PC-9 (cell line): ENCODE measurements around the gene HEATR5B. TPM values are rescaled to one million over a fixed set of nuclear protein-coding genes. Genes with fewer than 3 reads are reported as not detected.
A peak's percentile ranks its signal among the peaks of the same experiment; 100 is the strongest.
"Not testable (repeated sequence)": the region's sequence is repeated elsewhere in the genome, so short reads cannot be mapped to it uniquely, and the experiment has no call there.

Experiments
- BruUV-seq: library from RNA; stranded (reverse); fragments of 400-500 nt; replicated peaks from 2 replicates; lab custom pipeline; 2021; lab: Mats Ljungman, UMichigan
- CTCF ChIA-PET: fragments of 300-600 bp; sonication (Branson Sonifier 250); formaldehyde crosslinking; loops from one replicate; lab custom pipeline; 2022; ENCODE audit warnings: antibody characterized with exemption; lab: Charles Lee
- POLR2A ChIA-PET: fragments of 300-600 bp; sonication (Branson Sonifier 250); formaldehyde crosslinking; loops from one replicate; lab custom pipeline; 2022; ENCODE audit warnings: antibody characterized with exemption; ENCODE audit not compliant: unreplicated experiment; lab: Charles Lee
- DNase-seq, 2 experiments: peaks; one replicate each; pipeline versions ENCODE4 v3.0.0 to v3.0.0-alpha.2; 2015 to 2022; ENCODE audit warnings: mixed read lengths in 1 of 2
- H2AFZ ChIP-seq: fragments of 200-600 bp; sonication (generic); 2 replicates; pipeline ENCODE4 v1.8.1; 2017; ENCODE audit warnings: antibody characterized with exemption
- H3F3A ChIP-seq: fragments of 200-600 bp; sonication (generic); 2 replicates; pipeline ENCODE4 v1.8.1; 2017; ENCODE audit warnings: antibody characterized with exemption, mild to moderate bottlenecking, low read depth; ENCODE audit not compliant: insufficient read depth
- H3K27ac ChIP-seq: fragments of 200-600 bp; sonication (generic); 2 replicates; pipeline ENCODE4 v1.6.1; 2016; ENCODE audit warnings: mixed run types
- H3K27me3 ChIP-seq: fragments of 200-600 bp; sonication (generic); 2 replicates; pipeline ENCODE4 v1.6.1; 2016; ENCODE audit warnings: low read depth, mixed run types; ENCODE audit not compliant: insufficient read depth
- H3K36me3 ChIP-seq: fragments of 200-600 bp; sonication (generic); 2 replicates; pipeline ENCODE4 v1.6.1; 2016; ENCODE audit warnings: low read depth, mixed run types
- H3K4me1 ChIP-seq: fragments of 200-600 bp; sonication (generic); replicated peaks from 2 replicates; pipeline ENCODE4 v1.6.1; 2016; ENCODE audit warnings: mixed run types; ENCODE audit not compliant: insufficient read depth
- H3K4me2 ChIP-seq: fragments of 200-600 bp; sonication (generic); 2 replicates; pipeline ENCODE4 v1.6.1; 2017; ENCODE audit warnings: mixed run types
- H3K4me3 ChIP-seq: fragments of 200-600 bp; sonication (generic); 2 replicates; pipeline ENCODE4 v1.6.1; 2016; ENCODE audit warnings: mixed run types
- H3K79me2 ChIP-seq: fragments of 200-600 bp; sonication (generic); 2 replicates; pipeline ENCODE4 v1.6.1; 2017; ENCODE audit warnings: low read depth, mixed run types
- H3K9me2 ChIP-seq: fragments of 200-600 bp; sonication (generic); 2 replicates; pipeline ENCODE4 v1.8.1; 2017; ENCODE audit warnings: mild to moderate bottlenecking; ENCODE audit not compliant: insufficient read depth
- H3K9me3 ChIP-seq: fragments of 200-600 bp; sonication (generic); 2 replicates; pipeline ENCODE4 v1.8.1; 2016; ENCODE audit warnings: low read depth; ENCODE audit not compliant: insufficient read depth
- H4K20me1 ChIP-seq: fragments of 200-600 bp; sonication (generic); 2 replicates; pipeline ENCODE4 v1.8.1; 2017; ENCODE audit not compliant: insufficient read depth
- EZH2 ChIP-seq: fragments of 200-600 bp; sonication (generic); IDR thresholded peaks from 2 replicates; pipeline ENCODE4 v1.8.0; 2017; ENCODE audit warnings: antibody characterized with exemption, low read depth
- intact Hi-C: fragments of 100-400 bp; cut with micrococcal nuclease; formaldehyde crosslinking; loops from one replicate; pipeline ENCODE4 v1.10.0; 2022; ENCODE audit not compliant: unreplicated experiment
- total RNA-seq: library from RNA; stranded (reverse); gene quantifications from 2 replicates; pipeline ENCODE4 v1.2.3, GENCODE V29; 2021
- TF ChIP-seq, protein P1 (sequence below): fragments of 200-600 bp; sonication (generic); conservative IDR thresholded peaks from 2 replicates; pipeline ENCODE4 v1.6.1; 2017; ENCODE audit warnings: mixed run types, antibody characterized with exemption, mild to moderate bottlenecking, moderate library complexity

The HEATR5B gene
- total RNA-seq, 1 experiment from 2014 or later = 13.0 TPM

DNA sequence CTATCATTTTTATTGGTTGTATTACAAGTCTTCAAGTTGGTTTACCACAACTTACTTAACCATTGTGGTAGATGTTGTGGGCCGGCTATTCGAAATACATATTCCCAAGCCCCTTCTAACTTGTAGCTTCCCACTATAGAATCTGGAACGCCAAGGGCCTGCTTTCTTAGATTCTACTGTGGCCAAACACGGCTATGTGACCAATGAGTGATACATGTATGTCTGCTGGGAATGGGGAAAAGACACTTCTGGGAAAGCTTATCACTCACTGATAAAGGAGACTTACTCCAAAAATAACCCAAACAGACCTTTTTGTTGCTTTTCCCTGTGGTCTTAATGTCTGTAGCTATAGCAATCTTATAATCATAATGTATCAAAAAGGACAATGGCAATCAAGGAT lies 142.3 kb downstream of the HEATR5B start:
- intact Hi-C loops = no loop called here
- Histone ChIP-seq H3K79me2 (peaks cover 14% of the 10 kb centered on the region; the same call in 1 of the 2 replicates), H3K36me3 (no peaks in the 10 kb centered on the region), H4K20me1 (no peaks in the 10 kb centered on the region), H3K4me1 (no peaks in the 10 kb centered on the region), H3K4me3 (no peak overlapping the region), H3F3A (peaks cover 5% of the 10 kb centered on the region; the same call in 1 of the 2 replicates), H2AFZ (no peak overlapping the region), H3K27ac (no peak overlapping the region), H3K9me3 (no peaks in the 10 kb centered on the region), H3K27me3 (no peaks in the 10 kb centered on the region), H3K4me2 (no peak overlapping the region), H3K9me2 (no peaks in the 10 kb centered on the region; the same call in 1 of the 2 replicates)
- DNase-seq = no peak
- BruUV-seq = no TSS peak
- TF ChIP-seq EZH2 = no peak
- TF ChIP-seq, protein P1, sequence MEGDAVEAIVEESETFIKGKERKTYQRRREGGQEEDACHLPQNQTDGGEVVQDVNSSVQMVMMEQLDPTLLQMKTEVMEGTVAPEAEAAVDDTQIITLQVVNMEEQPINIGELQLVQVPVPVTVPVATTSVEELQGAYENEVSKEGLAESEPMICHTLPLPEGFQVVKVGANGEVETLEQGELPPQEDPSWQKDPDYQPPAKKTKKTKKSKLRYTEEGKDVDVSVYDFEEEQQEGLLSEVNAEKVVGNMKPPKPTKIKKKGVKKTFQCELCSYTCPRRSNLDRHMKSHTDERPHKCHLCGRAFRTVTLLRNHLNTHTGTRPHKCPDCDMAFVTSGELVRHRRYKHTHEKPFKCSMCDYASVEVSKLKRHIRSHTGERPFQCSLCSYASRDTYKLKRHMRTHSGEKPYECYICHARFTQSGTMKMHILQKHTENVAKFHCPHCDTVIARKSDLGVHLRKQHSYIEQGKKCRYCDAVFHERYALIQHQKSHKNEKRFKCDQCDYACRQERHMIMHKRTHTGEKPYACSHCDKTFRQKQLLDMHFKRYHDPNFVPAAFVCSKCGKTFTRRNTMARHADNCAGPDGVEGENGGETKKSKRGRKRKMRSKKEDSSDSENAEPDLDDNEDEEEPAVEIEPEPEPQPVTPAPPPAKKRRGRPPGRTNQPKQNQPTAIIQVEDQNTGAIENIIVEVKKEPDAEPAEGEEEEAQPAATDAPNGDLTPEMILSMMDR = no peak
- POLR2A ChIA-PET = interaction anchor here (0.6 kb wide), 1 partner anchor 16 kb away, joined by 4 read pairs; no protein-coding TSS in a partner anchor
- CTCF ChIA-PET = no interaction called here

DNA sequence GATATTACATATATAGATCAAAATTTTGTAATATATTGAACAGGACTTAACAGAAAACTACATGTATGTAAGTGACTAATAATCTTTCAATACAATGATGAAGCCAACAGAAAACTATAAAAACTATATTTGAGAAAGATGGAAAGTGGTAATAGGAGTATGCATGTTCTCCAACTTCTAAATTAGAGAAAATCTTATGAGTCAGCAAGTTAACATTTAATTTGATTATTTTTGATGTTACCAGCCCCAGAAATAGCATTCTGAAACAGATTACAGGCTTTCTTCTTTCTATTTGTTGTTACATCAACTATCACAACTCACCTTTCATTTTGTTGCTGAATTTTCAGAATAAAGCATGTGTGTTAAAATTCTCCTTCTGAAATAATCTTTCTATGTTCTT lies 147.6 kb downstream of the HEATR5B start:
- intact Hi-C loops, POLR2A ChIA-PET, H3K4me2 ChIP-seq, CTCF ChIA-PET, H3K27ac ChIP-seq, H3K27me3 ChIP-seq, H2AFZ ChIP-seq, H3K4me3 ChIP-seq, H3F3A ChIP-seq, H3K4me1 ChIP-seq, H3K9me3 ChIP-seq, H3K9me2 ChIP-seq, H3K36me3 ChIP-seq, BruUV-seq, DNase-seq, H4K20me1 ChIP-seq: not testable (repeated sequence)
- H3K79me2 ChIP-seq = peaks cover 14% of the 10 kb centered on the region

DNA sequence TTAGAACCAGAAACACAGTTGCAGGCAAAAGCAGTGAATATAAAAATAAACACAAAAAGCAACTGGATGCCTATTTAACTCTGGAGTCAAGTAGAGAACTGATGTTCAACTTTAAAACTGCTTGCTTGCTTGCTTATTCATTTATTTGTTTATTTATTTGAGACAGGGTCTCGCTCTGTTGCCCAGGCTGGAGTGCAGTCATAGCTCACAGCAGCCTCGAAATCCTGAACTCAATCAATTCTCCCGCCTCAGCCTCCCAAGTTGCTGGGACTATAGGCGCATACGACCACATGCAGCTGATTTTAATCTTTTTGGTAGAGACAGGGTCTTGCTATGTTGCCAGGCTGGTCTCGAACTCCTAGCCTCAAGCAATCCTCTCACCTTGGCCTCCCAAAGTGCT lies 152.5 kb downstream of the HEATR5B start:
- H3F3A ChIP-seq, BruUV-seq, H3K27me3 ChIP-seq, H2AFZ ChIP-seq, H3K9me2 ChIP-seq, H4K20me1 ChIP-seq, DNase-seq, H3K4me3 ChIP-seq, H3K4me2 ChIP-seq, H3K4me1 ChIP-seq, intact Hi-C loops, POLR2A ChIA-PET, H3K36me3 ChIP-seq, H3K9me3 ChIP-seq: not testable (repeated sequence)
- H3K79me2 ChIP-seq = peaks cover 21% of the 10 kb centered on the region
- CTCF ChIA-PET = interaction anchor here (0.6 kb wide), 1 partner anchor 32 kb away, joined by 5 read pairs; no protein-coding TSS in a partner anchor
- H3K27ac ChIP-seq = peak overlapping the region; percentile 9; the same call in 1 of the 2 replicates

Other genes starting within 250 kb of the HEATR5B start
- gene STRN, start 117.8 kb downstream of the HEATR5B start, total RNA-seq = 33.5 and 37.6 TPM in 2 replicates
- gene GPATCH11, start 146 bp upstream of the HEATR5B start, total RNA-seq = 4.1 and 5.5 TPM in 2 replicates
- gene EIF2AK2, start 72.6 kb upstream of the HEATR5B start, total RNA-seq = 39.8 and 61.2 TPM in 2 replicates
- gene SULT6B1, start 104.3 kb upstream of the HEATR5B start, total RNA-seq = not detected in 2 replicates
- 46.5 and 53.2 TPM in 2 replicates for gene CEBPZOS, start 112.1 kb upstream of the HEATR5B start, total RNA-seq
- 29.2 and 35.7 TPM in 2 replicates for gene CEBPZ, start 147.2 kb upstream of the HEATR5B start, total RNA-seq
- 18.8 and 21.9 TPM in 2 replicates for gene NDUFAF7, start 147.3 kb upstream of the HEATR5B start, total RNA-seq
- gene PRKD3, start 240.5 kb upstream of the HEATR5B start, total RNA-seq = 27.1 and 27.5 TPM in 2 replicates